Neutrophil (primary cell): ENCODE results near the gene ENKD1.

Experiments used
- H3K27ac ChIP-seq: fragments of 200-600 bp; sonication (generic); 2 replicates; pipeline ENCODE4 v1.5.1; 2016; ENCODE audit warnings: mild to moderate bottlenecking, moderate library complexity
- H3K27me3 ChIP-seq: fragments of 200-600 bp; sonication (generic); 2 replicates; pipeline ENCODE4 v1.6.0; 2016; ENCODE audit warnings: mild to moderate bottlenecking
- H3K36me3 ChIP-seq: fragments of 200-600 bp; sonication (generic); 2 replicates; pipeline ENCODE4 v1.5.1; 2017
- H3K4me1 ChIP-seq, 2 experiments: fragments of 200-600 bp in 1 of 2; sonication (generic) in 1 of 2; 1 replicate in 1 of 2; 2 replicates in 1 of 2; pipeline versions ENCODE4 v1.5.1 to v1.6.1; 2013 to 2016; ENCODE audit warnings: low read depth in 1 of 2, low read length in 1 of 2, mild to moderate bottlenecking in 1 of 2, moderate library complexity in 1 of 2; ENCODE audit not compliant: control insufficient read depth in 1 of 2, insufficient read depth in 1 of 2
- H3K4me3 ChIP-seq, 2 experiments: fragments of 200-600 bp in 1 of 2; sonication (generic) in 1 of 2; 1 replicate in 1 of 2; 2 replicates in 1 of 2; pipeline ENCODE4 v1.5.1; 2013 to 2016; ENCODE audit warnings: low read depth in 1 of 2, low read length in 1 of 2, mild to moderate bottlenecking in 1 of 2, moderate library complexity in 1 of 2
- H3K9me3 ChIP-seq: fragments of 200-600 bp; sonication (generic); 2 replicates; pipeline ENCODE4 v1.5.1; 2016
- CTCF ChIP-seq: fragments of 200-600 bp; sonication (generic); IDR thresholded peaks from 2 replicates; pipeline ENCODE4 v1.5.1; 2016; ENCODE audit warnings: antibody characterized with exemption

ENKD1 gene

GRCh38 chr16:67666559-67667452 is at the start of gene ENKD1, which contains the start of gene C16orf86:
ENKD1 (minus strand) TSS chr16:67666750; CDS start chr16:67666442, 308 bp downstream.
C16orf86 (plus strand) TSS chr16:67666814; CDS start chr16:67666971, 157 bp downstream.
- Histone ChIP-seq H3K36me3 (peaks cover 6% of the 10 kb centered on the region), H3K27ac (peak within 1 kb of the TSS; percentile 85), H3K4me1 (peaks cover 39 to 41% of the 10 kb centered on the region in 2 experiments), H3K27me3 (peaks cover 2% of the 10 kb centered on the region), H3K4me3 (peak within 1 kb of the TSS; percentile 92 to 100), H3K9me3 (no peaks in the 10 kb centered on the region)
- peak; percentile 16 for TF ChIP-seq CTCF

- peak overlapping the region; percentile 3 for H3K27ac ChIP-seq
- H3K4me3 ChIP-seq: no peak overlapping the region
- no peak for TF ChIP-seq CTCF
- H3K36me3 ChIP-seq: no peaks in the 10 kb centered on the region
- H3K4me1 ChIP-seq: peaks cover 75 to 76% of the 10 kb centered on the region in 2 experiments
- H3K9me3 ChIP-seq: no peaks in the 10 kb centered on the region
- H3K27me3 ChIP-seq: no peaks in the 10 kb centered on the region
These were observed 49.5 kb upstream of the ENKD1 start for GRCh38 chr16:67716097-67716496.

GRCh38 chr16:67714522-67714921 is 48.0 kb upstream of the ENKD1 start:
- TF ChIP-seq CTCF: no peak
- Histone ChIP-seq H3K4me3 (no peak overlapping the region), H3K27me3 (no peaks in the 10 kb centered on the region), H3K4me1 (peaks cover 65 to 73% of the 10 kb centered on the region in 2 experiments), H3K27ac (peak overlapping the region; percentile 82), H3K9me3 (no peaks in the 10 kb centered on the region), H3K36me3 (no peaks in the 10 kb centered on the region)

- no peaks in the 10 kb centered on the region for H3K9me3 ChIP-seq
- no peaks in the 10 kb centered on the region for H3K36me3 ChIP-seq
- peak overlapping the region; percentile 9 to 13 for H3K4me3 ChIP-seq
- peak overlapping the region; percentile 82 for H3K27ac ChIP-seq
- H3K27me3 ChIP-seq: no peaks in the 10 kb centered on the region
- peaks cover 64 to 77% of the 10 kb centered on the region in 2 experiments for H3K4me1 ChIP-seq
- no peak for TF ChIP-seq CTCF
These were observed 47.2 kb upstream of the ENKD1 start for GRCh38 chr16:67713647-67714273.

GRCh38 chr16:67710607-67711006 is 44.1 kb upstream of the ENKD1 start:
- Histone ChIP-seq H3K27ac (peak overlapping the region; percentile 54), H3K27me3 (no peaks in the 10 kb centered on the region), H3K4me1 (peaks cover 38 to 47% of the 10 kb centered on the region in 2 experiments), H3K9me3 (no peaks in the 10 kb centered on the region), H3K4me3 (no peak overlapping the region), H3K36me3 (no peaks in the 10 kb centered on the region)
- TF ChIP-seq CTCF: no peak
